SJSA1 (cell line): ENCODE data around the gene TAF1D. TPM values are rescaled to one million over a fixed set of nuclear protein-coding genes. Genes with fewer than 3 reads are reported as not detected.
A peak's percentile ranks its signal among the peaks of the same experiment; 100 is the strongest.

Experiments used
- DNase-seq, 2 experiments: peaks; one replicate each; pipeline ENCODE4 v3.0.0-alpha.2; 2015 to 2020; ENCODE audit warnings: low spot score in 2 of 2, low read depth in 1 of 2
- H3K27ac ChIP-seq: fragments of 250-450 bp; sonication (Bioruptor Pico); 2 replicates; pipeline ENCODE4 v1.5.1; 2020; ENCODE audit warnings: mild to moderate bottlenecking, moderate library complexity
- H3K27me3 ChIP-seq: fragments of 250-450 bp; sonication (Bioruptor Pico); replicated peaks from 2 replicates; pipeline ENCODE4 v1.5.1; 2020; ENCODE audit warnings: mild to moderate bottlenecking, moderate library complexity
- H3K36me3 ChIP-seq: fragments of 250-450 bp; sonication (Bioruptor Pico); 2 replicates; pipeline ENCODE4 v1.5.1; 2020; ENCODE audit warnings: mild to moderate bottlenecking
- H3K4me1 ChIP-seq: fragments of 250-450 bp; sonication (Bioruptor Pico); replicated peaks from 2 replicates; pipeline ENCODE4 v1.6.1; 2021; ENCODE audit warnings: mild to moderate bottlenecking
- H3K4me3 ChIP-seq: fragments of 250-450 bp; sonication (Bioruptor Pico); 2 replicates; pipeline ENCODE4 v1.5.1; 2020; ENCODE audit warnings: mild to moderate bottlenecking
- H3K9me3 ChIP-seq: fragments of 250-450 bp; sonication (Bioruptor Pico); replicated peaks from 2 replicates; pipeline ENCODE4 v1.5.1; 2020; ENCODE audit warnings: mild to moderate bottlenecking
- total RNA-seq: library from RNA; depleted of rRNA; stranded (reverse); fragments of >200 nt; shearing (Covaris generic); gene quantifications from 2 replicates; pipeline ENCODE4 v1.2.3, GENCODE V29; 2014

The TAF1D gene
- total RNA-seq, 1 experiment from 2014 or later = 72.6 TPM

DNA sequence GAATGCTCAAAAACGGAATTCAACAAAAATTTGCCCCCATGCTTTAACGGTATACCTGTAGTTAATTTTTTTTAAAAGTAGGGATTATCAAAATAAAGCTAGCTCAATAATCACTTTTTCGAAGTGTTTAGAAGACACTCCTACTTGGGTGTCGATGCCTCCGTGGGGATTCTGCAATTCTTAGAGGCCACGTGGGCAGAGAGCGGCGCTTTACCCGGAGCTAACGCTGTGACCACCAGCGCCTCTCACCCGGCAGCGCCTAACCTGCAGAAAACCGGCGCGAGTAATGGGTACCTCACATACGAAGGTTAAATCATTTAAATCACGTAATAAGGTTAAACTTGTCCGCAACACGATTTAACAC lies 583 bp downstream of the TAF1D start:
- Histone ChIP-seq H3K27ac (peak overlapping the region; percentile 89), H3K4me1 (peaks cover 16% of the 10 kb centered on the region; the same call in 1 of the 2 replicates), H3K27me3 (no peaks in the 10 kb centered on the region), H3K4me3 (peak overlapping the region; percentile 73), H3K36me3 (peaks cover 50% of the 10 kb centered on the region), H3K9me3 (no peaks in the 10 kb centered on the region)
- DNase-seq = peak; percentile 46 to 47

DNA sequence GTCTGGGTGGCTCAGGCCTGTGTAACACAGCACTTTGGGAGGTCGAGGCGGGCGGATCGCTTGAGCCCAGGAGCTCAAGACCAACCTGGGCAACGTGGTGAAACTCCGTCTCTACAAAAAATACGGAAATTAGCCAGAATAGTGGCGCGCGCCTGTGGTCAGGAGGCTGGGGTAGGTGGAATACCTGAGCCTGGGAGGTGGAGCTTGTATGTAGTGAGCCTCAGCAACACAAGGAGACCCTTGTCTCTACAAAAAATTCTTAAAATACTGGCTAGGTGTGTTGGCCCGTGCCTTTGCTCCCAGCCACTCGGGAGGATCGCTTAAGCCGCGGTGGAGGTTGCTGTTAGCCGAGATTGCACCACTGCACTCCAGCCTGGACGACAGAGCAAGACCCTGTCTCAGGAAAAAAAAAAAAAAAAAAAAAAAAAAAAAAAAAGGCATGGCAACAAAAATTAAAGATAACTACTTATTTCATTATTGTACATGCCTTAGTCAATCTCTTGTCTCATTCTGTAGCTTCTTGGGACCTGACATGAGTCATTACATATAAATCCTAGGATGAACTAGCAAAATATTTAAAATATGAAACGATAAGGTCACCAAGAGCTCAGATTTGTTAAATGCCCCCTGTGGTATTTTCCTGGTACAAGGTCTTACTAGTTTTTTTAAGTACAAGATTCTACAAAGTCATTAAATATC lies 1.1 kb downstream of the TAF1D start:
- Histone ChIP-seq H3K27ac (peak overlapping the region; percentile 89), H3K4me3 (peak overlapping the region; percentile 73), H3K4me1 (peaks cover 16% of the 10 kb centered on the region; the same call in 1 of the 2 replicates), H3K27me3 (no peaks in the 10 kb centered on the region), H3K9me3 (no peaks in the 10 kb centered on the region), H3K36me3 (peaks cover 55% of the 10 kb centered on the region)
- peak in 1 of 2 experiments; percentile 11 for DNase-seq

DNA sequence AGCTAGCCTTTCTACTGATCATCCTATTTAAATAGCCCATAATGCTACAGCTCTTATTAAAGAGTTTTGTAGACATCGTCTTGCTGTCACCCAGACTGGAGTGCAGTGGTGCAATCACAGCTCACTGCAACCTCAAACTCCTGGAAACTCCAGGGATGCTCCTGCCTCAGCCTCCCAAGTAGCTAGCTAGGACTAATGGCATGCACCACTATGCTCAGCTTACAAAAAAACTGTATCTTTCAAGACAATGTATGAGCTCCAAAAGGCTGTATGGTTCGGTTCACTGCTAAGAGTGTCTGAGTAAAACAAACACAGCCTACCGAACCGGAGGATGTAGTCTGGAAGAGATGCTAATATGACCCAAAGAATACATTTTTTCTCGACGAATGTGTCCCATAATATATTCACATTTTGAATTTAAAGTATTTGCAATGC lies 2.6 kb downstream of the TAF1D start:
- Histone ChIP-seq H3K9me3 (no peaks in the 10 kb centered on the region), H3K27ac (no peak overlapping the region), H3K4me3 (peak overlapping the region; percentile 73), H3K27me3 (no peaks in the 10 kb centered on the region), H3K4me1 (peaks cover 16% of the 10 kb centered on the region; the same call in 1 of the 2 replicates), H3K36me3 (peaks cover 71% of the 10 kb centered on the region)
- DNase-seq = no peak

DNA sequence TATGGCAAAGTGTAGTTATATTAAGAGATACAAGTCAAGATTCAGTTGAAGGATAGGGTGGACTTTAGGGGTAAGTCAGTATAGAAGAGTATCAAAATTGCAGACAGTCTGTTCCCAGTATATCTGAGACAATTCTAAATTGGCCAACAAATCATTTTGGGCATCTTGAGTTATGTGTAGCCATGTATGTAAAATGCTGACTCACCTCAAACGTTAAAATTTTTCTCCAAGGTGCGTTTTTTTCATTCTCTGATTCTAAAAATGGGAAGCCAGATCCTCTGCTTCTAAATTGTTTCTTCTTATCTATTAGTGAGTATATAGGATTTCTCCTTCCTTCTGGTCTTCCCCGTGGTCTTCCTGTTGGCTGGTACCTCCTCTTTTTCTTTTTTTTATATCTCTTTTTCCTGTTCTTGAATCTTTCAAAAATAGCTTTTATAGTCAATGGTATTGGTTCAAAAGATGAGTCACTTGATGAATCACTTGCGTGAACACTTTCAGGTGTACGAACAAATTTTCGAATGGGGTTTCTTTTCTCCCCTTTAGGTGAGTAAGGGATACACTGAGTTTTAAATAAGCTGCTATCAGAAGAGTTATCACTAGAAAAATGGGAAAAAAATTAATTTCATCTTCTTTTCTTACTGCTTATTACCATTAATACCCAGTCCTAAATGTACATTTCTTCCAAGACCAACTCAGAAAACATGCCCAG lies 3.2 kb downstream of the TAF1D start:
- H3K36me3 ChIP-seq = peaks cover 77% of the 10 kb centered on the region
- no peak for DNase-seq
- peaks cover 16% of the 10 kb centered on the region; the same call in 1 of the 2 replicates for H3K4me1 ChIP-seq
- no peak overlapping the region for H3K4me3 ChIP-seq
- no peaks in the 10 kb centered on the region for H3K9me3 ChIP-seq
- H3K27me3 ChIP-seq = no peaks in the 10 kb centered on the region
- peak overlapping the region; percentile 8; the same call in 1 of the 2 replicates for H3K27ac ChIP-seq

DNA sequence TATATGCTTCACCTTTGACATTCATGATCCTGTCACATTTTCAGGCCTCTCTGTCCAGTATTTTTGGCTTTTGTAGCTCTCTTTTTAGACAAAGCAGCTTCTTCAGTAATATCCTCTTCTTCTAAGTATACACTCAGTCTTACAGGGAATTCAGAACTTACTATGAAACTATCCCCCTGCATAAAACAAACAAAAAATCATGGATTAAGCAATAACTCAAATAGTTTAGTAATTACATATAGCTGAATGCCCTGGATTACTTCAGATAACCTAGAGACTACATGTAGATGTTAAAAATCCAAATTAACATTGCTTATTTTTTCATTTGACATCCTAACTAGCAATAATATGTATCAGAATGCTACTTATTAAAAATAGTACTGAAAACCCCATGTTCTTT lies 5.2 kb downstream of the TAF1D start:
- Histone ChIP-seq H3K36me3 (peaks cover 95% of the 10 kb centered on the region), H3K4me3 (no peak overlapping the region), H3K27ac (no peak overlapping the region), H3K4me1 (peaks cover 16% of the 10 kb centered on the region; the same call in 1 of the 2 replicates), H3K27me3 (no peaks in the 10 kb centered on the region), H3K9me3 (no peaks in the 10 kb centered on the region)
- DNase-seq = no peak

DNA sequence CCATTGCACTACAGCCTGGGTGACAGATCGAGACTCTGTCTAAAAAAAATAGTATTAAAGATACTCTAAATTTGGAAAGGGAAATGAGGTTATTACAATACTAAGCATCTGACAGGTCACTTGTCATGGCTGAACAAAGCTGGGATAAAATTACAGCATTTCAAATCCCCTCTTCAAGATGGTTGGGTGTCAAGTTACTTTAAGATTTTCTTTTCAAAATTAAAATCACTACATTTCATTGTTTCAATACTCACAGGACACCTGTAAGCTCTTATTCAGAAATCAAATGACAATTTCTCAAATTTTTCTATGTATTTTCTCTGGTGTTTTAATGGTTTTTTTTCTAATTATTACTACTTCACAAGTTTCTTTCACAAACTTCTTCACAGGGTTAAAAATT lies 5.7 kb downstream of the TAF1D start:
- no peak overlapping the region for H3K27ac ChIP-seq

DNA sequence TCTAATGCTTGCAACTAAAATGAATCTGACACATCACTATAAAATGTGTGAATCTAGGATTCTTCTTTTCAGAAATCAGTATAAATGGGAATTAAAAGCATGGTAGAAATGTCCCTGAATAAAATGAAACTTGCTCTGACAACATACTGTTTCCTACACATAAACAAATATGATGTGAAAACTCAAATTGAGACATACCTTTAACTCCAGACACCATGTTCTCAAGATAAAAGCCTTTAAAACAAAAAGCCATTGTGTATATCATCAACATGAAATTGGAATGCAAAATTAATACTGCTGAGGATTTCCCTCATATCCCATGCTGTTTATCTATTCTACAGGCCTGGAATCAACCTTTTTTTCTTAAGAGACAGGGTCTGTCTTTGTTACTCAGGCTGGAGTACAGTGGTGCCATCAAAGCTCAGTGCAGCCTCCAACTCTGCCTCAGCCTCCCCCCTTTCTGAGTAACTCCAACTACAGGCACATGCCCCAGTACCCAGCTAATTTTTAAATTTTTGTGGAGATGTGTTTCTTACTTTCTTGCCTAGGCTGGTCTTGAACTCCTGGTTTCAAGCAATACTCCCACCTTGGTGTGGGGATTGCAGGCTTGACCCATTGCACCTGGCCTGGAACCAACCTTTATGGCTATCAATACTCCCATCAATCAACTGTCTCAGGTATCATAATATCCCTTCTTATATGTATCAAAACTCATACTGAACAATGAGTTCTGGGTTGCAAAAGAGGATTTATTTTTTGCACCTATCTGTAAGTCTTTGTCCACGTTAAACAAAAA lies 6.7 kb downstream of the TAF1D start:
- Histone ChIP-seq H3K36me3 (peaks cover 100% of the 10 kb centered on the region), H3K9me3 (no peaks in the 10 kb centered on the region), H3K27me3 (no peaks in the 10 kb centered on the region), H3K27ac (no peak overlapping the region), H3K4me3 (no peak overlapping the region), H3K4me1 (peaks cover 16% of the 10 kb centered on the region; the same call in 1 of the 2 replicates)
- no peak for DNase-seq

More for the DNA sequence above, 5.7 kb downstream of the TAF1D start:
- Histone ChIP-seq H3K9me3 (no peaks in the 10 kb centered on the region), H3K36me3 (peaks cover 95% of the 10 kb centered on the region), H3K4me3 (no peak overlapping the region), H3K4me1 (peaks cover 16% of the 10 kb centered on the region; the same call in 1 of the 2 replicates), H3K27me3 (no peaks in the 10 kb centered on the region)
- DNase-seq = no peak

DNA sequence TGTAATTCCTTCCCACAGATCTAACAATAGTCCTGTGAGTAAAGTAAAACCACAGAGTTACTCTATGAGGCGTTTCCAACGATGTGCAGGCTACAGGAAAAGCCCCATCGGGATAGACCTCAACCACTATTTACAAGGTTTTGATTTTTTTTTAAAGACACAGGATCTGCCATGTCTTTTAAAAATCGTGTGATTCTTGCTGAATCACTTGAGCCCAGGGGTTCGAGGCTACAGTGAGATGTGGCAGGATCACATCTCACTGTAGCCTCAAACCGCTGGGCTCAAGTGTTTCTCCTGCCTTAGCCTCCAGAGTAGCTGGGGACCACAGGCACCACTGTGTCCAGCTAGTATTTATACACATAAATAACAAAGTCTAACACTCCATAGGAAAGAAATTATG lies 7.8 kb downstream of the TAF1D start:
- Histone ChIP-seq H3K36me3 (peaks cover 100% of the 10 kb centered on the region), H3K9me3 (no peaks in the 10 kb centered on the region), H3K27me3 (no peaks in the 10 kb centered on the region), H3K4me1 (peaks cover 10% of the 10 kb centered on the region; the same call in 1 of the 2 replicates), H3K4me3 (no peak overlapping the region), H3K27ac (peak overlapping the region; percentile 48)
- DNase-seq = no peak

DNA sequence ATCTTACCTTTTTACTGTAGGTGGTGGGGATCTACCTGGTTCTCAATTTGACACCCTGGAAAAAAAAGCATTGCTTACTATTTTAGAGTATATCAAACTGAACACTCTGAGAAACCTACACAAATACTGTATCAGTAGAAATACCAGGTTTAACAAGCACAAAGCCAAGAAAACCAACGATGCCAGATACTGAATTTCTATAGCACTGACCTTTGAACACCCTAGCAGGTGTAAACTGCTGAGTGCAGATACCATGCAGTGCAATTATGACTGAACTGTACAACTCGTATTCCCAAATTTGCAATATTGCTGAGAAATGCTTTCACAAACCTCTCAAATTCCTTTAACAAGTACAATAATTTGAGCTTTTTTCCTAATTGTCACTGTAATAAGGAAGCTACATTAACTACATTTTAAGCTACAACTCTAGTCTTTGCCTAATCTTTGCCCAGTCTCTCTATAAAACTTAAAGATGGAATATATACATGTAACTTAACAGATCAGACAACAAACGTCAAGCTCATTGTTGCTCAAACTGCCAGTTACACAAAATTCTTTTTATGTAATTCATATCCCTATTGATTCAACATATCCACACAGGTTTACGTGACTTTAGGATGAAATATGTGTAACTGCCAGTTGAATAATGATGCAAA lies 8.9 kb downstream of the TAF1D start:
- Histone ChIP-seq H3K9me3 (no peaks in the 10 kb centered on the region), H3K36me3 (peaks cover 100% of the 10 kb centered on the region), H3K27ac (no peak overlapping the region), H3K4me3 (no peak overlapping the region), H3K4me1 (no peaks in the 10 kb centered on the region; the same call in 1 of the 2 replicates), H3K27me3 (no peaks in the 10 kb centered on the region)
- no peak for DNase-seq

DNA sequence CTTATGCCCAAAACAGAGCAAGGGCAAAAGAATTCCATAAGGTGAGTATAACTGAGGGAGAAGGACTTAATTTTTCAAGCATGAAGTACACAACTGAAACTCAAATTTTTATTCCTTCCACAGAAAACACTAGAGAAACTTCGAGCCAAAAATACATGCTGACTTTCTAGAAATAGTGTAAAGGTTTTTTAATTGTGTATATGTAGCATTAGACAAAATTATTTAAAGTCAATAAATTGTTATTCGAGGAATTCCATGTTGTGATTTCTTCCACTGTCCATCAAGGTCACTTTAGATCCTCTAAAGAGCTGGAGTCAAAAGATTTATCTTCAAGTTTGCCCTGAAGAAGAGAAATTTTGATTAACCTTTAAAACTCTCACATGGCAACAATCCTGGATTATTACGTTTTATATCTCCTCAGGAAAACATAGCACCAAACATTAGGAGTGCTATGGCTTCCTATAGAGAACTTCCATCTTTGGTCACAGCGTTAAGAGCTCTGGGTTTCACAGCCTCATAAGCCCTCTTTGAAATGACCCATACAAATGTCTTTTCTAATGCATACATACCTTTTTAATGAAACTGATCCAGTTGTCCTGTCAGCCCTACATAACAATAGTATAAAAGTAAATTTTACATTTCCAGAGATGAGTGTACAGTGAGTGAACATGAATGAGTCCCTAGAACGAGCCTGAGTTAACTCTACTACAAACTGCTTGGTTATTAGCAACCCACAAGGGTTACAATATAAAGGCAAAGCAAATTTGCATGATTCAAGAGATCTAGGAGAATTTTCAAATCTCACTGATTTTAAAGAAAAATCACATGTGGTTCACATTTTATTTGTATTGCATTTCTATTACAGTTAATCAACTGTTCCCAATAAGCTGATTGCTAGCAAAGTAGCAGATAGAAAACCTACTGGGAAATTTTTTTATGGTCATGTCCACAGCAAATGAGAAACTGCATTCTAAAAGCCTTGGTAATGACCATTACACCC lies 10.9 kb downstream of the TAF1D start:
- H3K27me3 ChIP-seq = no peaks in the 10 kb centered on the region
- no peak for DNase-seq
- H3K9me3 ChIP-seq = no peaks in the 10 kb centered on the region
- no peak overlapping the region for H3K27ac ChIP-seq
- peaks cover 94% of the 10 kb centered on the region for H3K36me3 ChIP-seq
- no peak overlapping the region for H3K4me3 ChIP-seq
- no peaks in the 10 kb centered on the region; the same call in 1 of the 2 replicates for H3K4me1 ChIP-seq

DNA sequence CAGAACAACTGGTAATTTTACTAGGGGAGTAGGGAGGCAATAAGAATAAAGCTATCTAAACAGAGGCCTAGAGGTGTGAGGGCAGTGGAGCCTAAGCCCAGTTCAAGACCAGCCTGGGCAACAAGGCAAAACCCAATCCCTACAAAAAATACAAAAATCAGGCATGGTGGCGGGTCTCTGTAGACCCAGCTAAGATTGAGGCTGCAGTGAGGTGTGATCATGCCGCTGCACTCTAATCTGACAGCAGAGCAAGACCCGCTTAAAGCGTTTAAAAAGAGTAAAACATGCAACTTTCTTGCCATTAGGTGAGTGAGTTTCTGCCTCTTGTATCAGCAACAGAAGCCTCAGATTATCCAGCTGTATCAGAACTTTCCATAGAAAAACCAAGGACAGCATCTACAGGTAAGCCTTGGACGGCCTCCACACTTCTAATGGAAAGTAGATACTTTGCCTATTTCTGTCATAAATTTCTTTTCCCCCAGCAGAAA lies 12.1 kb downstream of the TAF1D start:
- DNase-seq = no peak
- H3K27ac ChIP-seq = no peak overlapping the region
- no peaks in the 10 kb centered on the region for H3K27me3 ChIP-seq
- H3K36me3 ChIP-seq = peaks cover 83% of the 10 kb centered on the region
- no peak overlapping the region for H3K4me3 ChIP-seq
- no peaks in the 10 kb centered on the region for H3K9me3 ChIP-seq
- H3K4me1 ChIP-seq = no peaks in the 10 kb centered on the region; the same call in 1 of the 2 replicates

DNA sequence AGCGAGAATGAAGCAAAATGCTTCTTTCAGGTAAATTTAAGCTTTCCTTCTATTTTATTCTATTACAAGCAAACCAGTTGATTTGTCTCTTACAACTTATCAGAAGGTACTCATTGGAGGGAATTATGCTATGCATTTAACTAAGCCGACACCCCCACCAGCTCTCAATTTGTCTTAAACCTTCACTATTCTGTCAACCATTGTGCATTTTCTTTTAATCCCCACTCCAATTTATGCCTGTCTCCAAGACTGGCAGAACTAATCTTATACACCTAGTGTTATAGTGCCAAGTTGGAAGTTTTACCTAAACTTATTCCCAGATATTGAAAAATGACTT lies 12.5 kb downstream of the TAF1D start:
- H3K4me3 ChIP-seq = no peak overlapping the region
- no peak for DNase-seq
- H3K9me3 ChIP-seq = no peaks in the 10 kb centered on the region
- no peaks in the 10 kb centered on the region; the same call in 1 of the 2 replicates for H3K4me1 ChIP-seq
- no peak overlapping the region for H3K27ac ChIP-seq
- H3K27me3 ChIP-seq = no peaks in the 10 kb centered on the region
- H3K36me3 ChIP-seq = peaks cover 79% of the 10 kb centered on the region
